Chondrocyte (in vitro differentiated cells): ENCODE measurements around the gene SGCD. TPM values are rescaled to one million over a fixed set of nuclear protein-coding genes. Genes with fewer than 3 reads are reported as not detected.

ENCODE experiments used
- DNase-seq: peaks from one replicate; pipeline ENCODE4 v3.0.0; 2021; ENCODE audit warnings: mixed read lengths, low spot score
- H3K27ac Mint-ChIP-seq: one replicate; pipeline ENCODE4 v1.8.0; 2021; ENCODE audit warnings: mild to moderate bottlenecking, moderate library complexity, mixed read lengths; ENCODE audit not compliant: unreplicated experiment
- H3K27me3 Mint-ChIP-seq: 2 replicates; pipeline ENCODE4 v1.8.0; 2021; ENCODE audit warnings: low read depth, mixed read lengths
- H3K36me3 Mint-ChIP-seq: 2 replicates; pipeline ENCODE4 v1.8.0; 2021; ENCODE audit warnings: low read depth, mixed read lengths
- H3K4me1 Mint-ChIP-seq: 2 replicates; pipeline ENCODE4 v1.8.0; 2021; ENCODE audit warnings: low read depth, mild to moderate bottlenecking, mixed read lengths
- H3K4me3 Mint-ChIP-seq: one replicate; pipeline ENCODE4 v1.8.0; 2021; ENCODE audit warnings: mild to moderate bottlenecking, moderate library complexity, mixed read lengths; ENCODE audit not compliant: unreplicated experiment
- H3K9me3 Mint-ChIP-seq: 2 replicates; pipeline ENCODE4 v1.8.0; 2021; ENCODE audit warnings: low read depth, mixed read lengths
- CTCF ChIP-seq: fragments of 200-600 bp; sonication (generic); IDR thresholded peaks from 2 replicates; pipeline ENCODE4 v1.5.0; 2021; ENCODE audit warnings: antibody characterized with exemption, mild to moderate bottlenecking, moderate library complexity
- total RNA-seq: library from RNA; stranded (reverse); gene quantifications from 3 replicates; pipeline ENCODE4 v1.2.1, GENCODE V29; 2021

Gene SGCD
- total RNA-seq, 1 donor from 2014 or later, result 8.4 TPM

GRCh38 chr5:156356238-156356637 is 29.3 kb downstream of the SGCD start:
- DNase-seq, result no peak
- TF ChIP-seq CTCF, result no peak
- H3K4me1 Mint-ChIP-seq, result peaks cover 10% of the 10 kb centered on the region
- H3K4me3 Mint-ChIP-seq, result no peak overlapping the region
- no peak overlapping the region for H3K27ac Mint-ChIP-seq
- H3K27me3 Mint-ChIP-seq, result no peaks in the 10 kb centered on the region
- H3K36me3 Mint-ChIP-seq, result no peaks in the 10 kb centered on the region
- H3K9me3 Mint-ChIP-seq, result no peaks in the 10 kb centered on the region

GRCh38 chr5:156359476-156359875 is 32.5 kb downstream of the SGCD start:
- Mint-ChIP-seq H3K27ac (no peak overlapping the region), H3K4me3 (no peak overlapping the region), H3K27me3 (no peaks in the 10 kb centered on the region), H3K36me3 (peaks cover 1% of the 10 kb centered on the region), H3K9me3 (no peaks in the 10 kb centered on the region), H3K4me1 (peaks cover 16% of the 10 kb centered on the region)
- no peak for DNase-seq
- no peak for TF ChIP-seq CTCF

DNA sequence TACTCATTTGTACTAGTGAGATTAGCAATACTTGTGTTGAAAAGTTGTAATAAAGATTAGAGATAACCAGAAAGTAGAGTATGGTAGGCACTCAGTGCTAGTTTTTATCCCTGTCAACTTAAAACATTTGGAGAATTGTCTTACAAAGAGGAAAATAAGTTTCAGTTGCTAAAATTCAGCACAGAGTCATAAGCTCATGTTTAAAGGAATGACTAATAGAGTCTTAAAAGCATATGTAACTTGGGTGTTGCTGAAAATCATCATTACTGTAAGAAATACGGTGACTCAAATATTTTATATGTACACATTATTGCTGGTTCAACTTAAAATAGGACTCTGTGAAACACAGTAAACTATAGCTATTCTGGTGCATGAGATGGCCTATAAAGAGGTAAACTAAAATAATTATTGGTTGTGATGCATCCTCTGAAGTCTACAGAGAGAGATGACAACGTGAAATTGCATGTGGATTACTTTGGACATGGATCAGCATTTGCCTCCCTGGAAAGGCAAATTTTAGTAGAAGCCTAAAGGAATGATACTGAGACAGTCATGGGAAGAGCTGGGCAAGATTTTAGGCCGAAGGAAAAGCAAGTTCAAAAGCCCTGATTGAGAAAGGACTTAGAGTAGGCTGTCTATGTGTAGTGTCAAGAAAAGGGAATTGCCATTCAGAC is 34.6 kb downstream of the SGCD start:
- DNase-seq, result no peak
- H3K4me3 Mint-ChIP-seq, result no peak overlapping the region
- H3K9me3 Mint-ChIP-seq, result no peaks in the 10 kb centered on the region
- H3K27ac Mint-ChIP-seq, result peak overlapping the region; percentile 69
- peaks cover 1% of the 10 kb centered on the region for H3K36me3 Mint-ChIP-seq
- H3K27me3 Mint-ChIP-seq, result no peaks in the 10 kb centered on the region
- no peak for TF ChIP-seq CTCF
- peaks cover 24% of the 10 kb centered on the region for H3K4me1 Mint-ChIP-seq

DNA sequence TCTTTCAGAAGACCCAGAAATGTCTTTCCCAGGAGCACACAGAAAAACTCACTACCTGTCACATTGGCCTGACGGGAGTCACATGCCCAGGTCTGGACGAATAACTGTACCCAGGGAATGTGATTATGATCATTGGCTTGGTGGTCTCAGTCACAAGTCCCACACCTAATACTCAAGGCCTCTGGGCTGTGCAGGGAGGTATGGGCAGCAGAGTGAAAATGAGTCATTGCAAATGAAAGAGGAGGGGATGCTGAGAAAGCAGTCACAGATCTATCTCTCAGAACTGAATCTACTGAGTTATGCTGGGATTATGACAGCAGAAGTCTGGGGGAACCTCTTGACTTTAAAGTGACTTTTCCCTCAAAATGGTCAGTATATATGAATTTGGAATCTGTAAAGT is 36.9 kb downstream of the SGCD start:
- Mint-ChIP-seq H3K27ac (no peak overlapping the region), H3K4me1 (peaks cover 36% of the 10 kb centered on the region), H3K27me3 (no peaks in the 10 kb centered on the region), H3K9me3 (no peaks in the 10 kb centered on the region), H3K36me3 (peaks cover 1% of the 10 kb centered on the region), H3K4me3 (no peak overlapping the region)
- no peak for TF ChIP-seq CTCF
- DNase-seq, result no peak

- H3K27ac Mint-ChIP-seq, result peak overlapping the region; percentile 19
- TF ChIP-seq CTCF, result no peak
- H3K27me3 Mint-ChIP-seq, result no peaks in the 10 kb centered on the region
- no peak overlapping the region for H3K4me3 Mint-ChIP-seq
- H3K9me3 Mint-ChIP-seq, result no peaks in the 10 kb centered on the region
- DNase-seq, result no peak
- H3K4me1 Mint-ChIP-seq, result peaks cover 27% of the 10 kb centered on the region
- no peaks in the 10 kb centered on the region for H3K36me3 Mint-ChIP-seq
Measured at GRCh38 chr5:156366521-156366920, 39.6 kb downstream of the SGCD start.
